HG02852 (cell line): ENCODE data around the gene FANCL.
"Not testable (repeated sequence)": the region's sequence is repeated elsewhere in the genome, so short reads cannot be mapped to it uniquely, and the experiment has no call there.

Experiments used
- ATAC-seq: cut with Tn5 transposase; IDR thresholded peaks from one replicate; pipeline ENCODE4 v1.9.1; 2021; ENCODE audit warnings: mild to moderate bottlenecking, moderate library complexity; ENCODE audit not compliant: unreplicated experiment

Gene FANCL

GRCh38 chr2:58155160-58155778, 85.9 kb downstream of the FANCL start:
- ATAC-seq, result no peak

- ATAC-seq, result no peak
Observed at GRCh38 chr2:58146707-58147106, 94.4 kb downstream of the FANCL start.

GRCh38 chr2:58145769-58146168, 95.4 kb downstream of the FANCL start:
- not testable (repeated sequence) for ATAC-seq

GRCh38 chr2:58140508-58141072, 100.5 kb downstream of the FANCL start:
- no peak for ATAC-seq

GRCh38 chr2:58138396-58139030, 102.6 kb downstream of the FANCL start:
- no peak for ATAC-seq

- ATAC-seq, result no peak
Observed at GRCh38 chr2:58137856-58138255, 103.3 kb downstream of the FANCL start.

- no peak for ATAC-seq
Observed at GRCh38 chr2:58137221-58137620, 103.9 kb downstream of the FANCL start.

- ATAC-seq, result no peak
Observed at GRCh38 chr2:58135861-58136260, 105.3 kb downstream of the FANCL start.

GRCh38 chr2:58133395-58133794, 107.7 kb downstream of the FANCL start:
- no peak for ATAC-seq

GRCh38 chr2:58131191-58132011, 109.7 kb downstream of the FANCL start:
- no peak for ATAC-seq

- no peak for ATAC-seq
Observed at GRCh38 chr2:58130238-58130637, 110.9 kb downstream of the FANCL start.

- no peak for ATAC-seq
Observed at GRCh38 chr2:58127111-58127510, 114.0 kb downstream of the FANCL start.

GRCh38 chr2:58122540-58122939, 118.6 kb downstream of the FANCL start:
- ATAC-seq, result no peak

- no peak for ATAC-seq
Observed at GRCh38 chr2:58122040-58122439, 119.1 kb downstream of the FANCL start.

GRCh38 chr2:58120626-58121229, 120.4 kb downstream of the FANCL start:
- no peak for ATAC-seq

GRCh38 chr2:58113563-58113962, 127.6 kb downstream of the FANCL start:
- not testable (repeated sequence) for ATAC-seq

GRCh38 chr2:58110765-58111164, 130.4 kb downstream of the FANCL start:
- ATAC-seq, result no peak

- ATAC-seq, result no peak
Observed at GRCh38 chr2:58109481-58109880, 131.6 kb downstream of the FANCL start.
